GM12878 (cell line): ENCODE measurements around the gene DYNC1H1.

ENCODE experiments used
- BCL3 ChIP-seq: IDR thresholded peaks from 2 replicates; pipeline ENCODE4 v1.6.1; 2011; ENCODE audit warnings: borderline replicate concordance, low read depth, mild to moderate bottlenecking, moderate library complexity, low read length; ENCODE audit not compliant: insufficient read depth, poor library complexity, severe bottlenecking
- CHD2 ChIP-seq: IDR thresholded peaks from 2 replicates; pipeline ENCODE4 v1.6.1; 2011; ENCODE audit warnings: low read depth, low read length, improper control_type of control experiment, borderline replicate concordance
- CREB1 ChIP-seq: IDR thresholded peaks from 2 replicates; pipeline ENCODE4 v1.6.1; 2012; ENCODE audit warnings: low read depth, mild to moderate bottlenecking, inconsistent platforms
- CTCF ChIP-seq, 3 experiments: IDR thresholded peaks in 2 of 3; conservative IDR thresholded peaks in 1 of 3; 2 replicates each; pipeline ENCODE4 v1.5.1; 2011; ENCODE audit warnings: low read depth in 3 of 3, low read length in 3 of 3, mild to moderate bottlenecking in 3 of 3, control low read depth in 2 of 3, moderate library complexity in 2 of 3, inconsistent platforms in 1 of 3, mixed read lengths in 1 of 3; ENCODE audit not compliant: control insufficient read depth in 2 of 3, insufficient read depth in 1 of 3; ENCODE audit errors: extremely low read depth in 1 of 3
- ETV6 ChIP-seq, 2 experiments: fragments of 450-650 bp in 1 of 2; IDR thresholded peaks in 1 of 2; conservative IDR thresholded peaks in 1 of 2; 2 replicates each; pipeline ENCODE4 v1.6.1; 2014; ENCODE audit warnings: antibody characterized with exemption in 1 of 2, borderline replicate concordance in 1 of 2, low read depth in 1 of 2, mild to moderate bottlenecking in 1 of 2, moderate library complexity in 1 of 2
- FOXM1 ChIP-seq: IDR thresholded peaks from 2 replicates; pipeline ENCODE4 v1.6.1; 2012; ENCODE audit warnings: low read depth, mild to moderate bottlenecking, inconsistent platforms, low read length, moderate library complexity
- HDGF ChIP-seq: fragments of 450-650 bp; IDR thresholded peaks from 2 replicates; pipeline ENCODE4 v1.6.1; 2016; ENCODE audit warnings: antibody characterized with exemption
- MEF2A ChIP-seq: IDR thresholded peaks from 2 replicates; pipeline ENCODE4 v1.6.1; 2011; ENCODE audit warnings: low read depth, mild to moderate bottlenecking, low read length, moderate library complexity; ENCODE audit not compliant: insufficient read depth
- NRF1 ChIP-seq: conservative IDR thresholded peaks from 2 replicates; pipeline ENCODE4 v1.6.1; 2011; ENCODE audit warnings: mild to moderate bottlenecking, low read depth, low read length, improper control_type of control experiment
- POLR2AphosphoS5 ChIP-seq: IDR thresholded peaks from 2 replicates; pipeline ENCODE4 v1.6.1; 2011; ENCODE audit warnings: mild to moderate bottlenecking, low read length, inconsistent platforms
- RCOR1 ChIP-seq: conservative IDR thresholded peaks from 2 replicates; pipeline ENCODE4 v1.6.1; 2012; ENCODE audit warnings: low read depth, low read length, improper control_type of control experiment
- SIN3A ChIP-seq: IDR thresholded peaks from 2 replicates; pipeline ENCODE4 v1.6.1; 2012; ENCODE audit warnings: low read depth, low read length, improper control_type of control experiment
- TARDBP ChIP-seq: IDR thresholded peaks from 2 replicates; pipeline ENCODE4 v1.6.1; 2016; ENCODE audit warnings: borderline replicate concordance
- ZNF384 ChIP-seq: IDR thresholded peaks from 2 replicates; pipeline ENCODE4 v1.6.1; 2012; ENCODE audit warnings: low read depth, mild to moderate bottlenecking, low read length, improper control_type of control experiment, borderline replicate concordance

- TF ChIP-seq BCL3 (no peak), CREB1 (no peak), CTCF (IDR thresholded peaks at IDR 0.05 in 2 of 3, conservative IDR thresholded peaks at IDR 0.05 in 1 of 3; ENCODE audit: control insufficient read depth in 2 of 3, extremely low read depth in 1 of 3, insufficient read depth in 1 of 3, low read depth in 3 of 3, low read length in 3 of 3) (no peak), ZNF384 (no peak), TARDBP (no peak), CHD2 (no peak), ETV6 (conservative IDR thresholded peaks at IDR 0.05 in 1 of 2, IDR thresholded peaks at IDR 0.05 in 1 of 2; ENCODE audit: borderline replicate concordance in 1 of 2, low read depth in 1 of 2) (no peak), POLR2AphosphoS5 (no peak), RCOR1 (no peak), MEF2A (no peak), NRF1 (no peak), FOXM1 (no peak), SIN3A (no peak), HDGF (no peak)
Observed at GRCh38 chr14:101920271-101920670, 44.1 kb upstream of the DYNC1H1 start.
